GM19240 (cell line): Measurements from ENCODE around the gene CAPN6.

Experiments
- DNase-seq: peaks from one replicate; pipeline ENCODE4 v3.0.0; 2011; ENCODE audit warnings: low spot score; ENCODE audit not compliant: insufficient read length

Gene CAPN6, protein sequence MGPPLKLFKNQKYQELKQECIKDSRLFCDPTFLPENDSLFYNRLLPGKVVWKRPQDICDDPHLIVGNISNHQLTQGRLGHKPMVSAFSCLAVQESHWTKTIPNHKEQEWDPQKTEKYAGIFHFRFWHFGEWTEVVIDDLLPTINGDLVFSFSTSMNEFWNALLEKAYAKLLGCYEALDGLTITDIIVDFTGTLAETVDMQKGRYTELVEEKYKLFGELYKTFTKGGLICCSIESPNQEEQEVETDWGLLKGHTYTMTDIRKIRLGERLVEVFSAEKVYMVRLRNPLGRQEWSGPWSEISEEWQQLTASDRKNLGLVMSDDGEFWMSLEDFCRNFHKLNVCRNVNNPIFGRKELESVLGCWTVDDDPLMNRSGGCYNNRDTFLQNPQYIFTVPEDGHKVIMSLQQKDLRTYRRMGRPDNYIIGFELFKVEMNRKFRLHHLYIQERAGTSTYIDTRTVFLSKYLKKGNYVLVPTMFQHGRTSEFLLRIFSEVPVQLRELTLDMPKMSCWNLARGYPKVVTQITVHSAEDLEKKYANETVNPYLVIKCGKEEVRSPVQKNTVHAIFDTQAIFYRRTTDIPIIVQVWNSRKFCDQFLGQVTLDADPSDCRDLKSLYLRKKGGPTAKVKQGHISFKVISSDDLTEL

DNA sequence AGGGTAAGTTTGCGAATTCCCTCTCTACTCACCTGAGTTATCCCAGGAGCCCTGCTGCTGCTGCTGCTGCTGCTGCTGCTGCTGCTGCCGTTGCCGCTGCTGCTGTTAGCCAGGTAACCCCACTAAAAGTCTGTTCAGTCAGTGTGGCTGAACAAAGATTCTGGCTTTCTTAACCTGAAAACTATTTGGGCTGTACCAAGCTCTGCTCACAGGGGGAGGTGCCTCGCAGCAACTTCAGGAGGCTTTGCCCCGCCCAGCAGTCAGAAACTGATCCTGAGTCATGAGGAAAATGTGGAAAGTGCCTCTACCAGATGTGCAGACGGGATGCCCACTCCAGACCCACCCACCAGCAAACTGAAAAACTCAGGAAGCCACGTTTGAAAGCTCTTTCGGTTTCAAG lies at the start of gene CAPN6:
Gene CAPN6 (minus strand): TSS at position 145 of the 400 bp plus-strand sequence. CDS start 6,547 bp downstream, outside the sequence.
- DNase-seq, result no peak

DNA sequence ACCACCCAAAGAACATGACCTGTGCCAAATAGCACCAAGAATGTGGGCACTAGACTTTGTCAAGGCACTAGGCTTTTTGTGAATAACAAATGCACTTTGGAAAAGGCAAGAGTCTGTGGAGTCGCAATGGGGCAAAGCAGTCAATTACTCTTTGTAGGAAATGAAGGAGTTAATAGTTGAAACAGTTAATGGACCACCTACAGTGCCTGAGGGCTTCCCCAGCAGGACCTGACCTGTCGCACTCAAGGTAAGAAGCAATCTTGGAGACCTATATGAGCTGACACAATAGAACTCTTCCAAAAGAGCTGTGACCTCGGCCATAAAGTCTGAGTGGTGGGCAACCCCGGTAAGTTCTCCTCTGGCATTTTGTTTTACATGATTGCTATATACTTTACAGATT lies 49.2 kb upstream of the CAPN6 start:
- DNase-seq, result no peak

DNA sequence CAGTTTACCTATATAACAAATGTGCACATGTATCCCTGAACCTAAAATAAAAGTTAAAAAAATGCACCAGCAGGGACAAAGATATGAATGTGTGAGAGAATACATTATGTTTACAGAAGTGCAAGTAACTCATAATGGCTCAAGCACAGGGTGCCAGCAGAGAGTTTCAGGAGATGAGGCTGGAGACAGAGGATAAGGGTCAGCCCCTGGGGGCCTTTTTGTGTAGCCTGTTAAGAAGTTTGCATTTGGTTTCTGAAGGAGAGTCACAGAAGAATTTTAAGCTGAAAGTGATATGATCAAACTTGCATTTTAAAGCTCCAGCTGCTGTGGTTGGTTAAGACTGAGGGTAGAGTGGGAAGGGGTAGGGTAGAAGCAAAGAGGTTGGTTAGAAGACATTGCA lies 48.6 kb upstream of the CAPN6 start:
- no peak for DNase-seq

DNA sequence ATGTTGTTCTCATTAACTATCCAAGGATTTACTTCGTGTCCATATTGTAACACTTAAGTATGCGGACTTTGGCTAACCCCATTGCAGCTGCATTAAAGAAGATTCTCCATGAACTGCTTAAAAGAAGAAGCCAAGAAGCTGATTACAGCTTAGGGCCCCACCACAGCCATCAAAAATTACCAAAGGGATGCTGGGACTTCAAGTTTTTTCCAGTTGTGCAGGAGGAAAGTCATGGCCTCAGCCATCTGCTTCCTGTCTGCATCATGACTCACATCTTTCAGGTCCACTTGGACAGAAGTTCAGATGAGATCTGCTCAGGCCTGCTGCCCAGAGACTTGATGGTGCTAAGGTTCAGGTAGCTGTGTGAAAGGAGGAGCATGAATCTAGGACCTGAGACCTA lies 38.8 kb upstream of the CAPN6 start:
- no peak for DNase-seq

DNA sequence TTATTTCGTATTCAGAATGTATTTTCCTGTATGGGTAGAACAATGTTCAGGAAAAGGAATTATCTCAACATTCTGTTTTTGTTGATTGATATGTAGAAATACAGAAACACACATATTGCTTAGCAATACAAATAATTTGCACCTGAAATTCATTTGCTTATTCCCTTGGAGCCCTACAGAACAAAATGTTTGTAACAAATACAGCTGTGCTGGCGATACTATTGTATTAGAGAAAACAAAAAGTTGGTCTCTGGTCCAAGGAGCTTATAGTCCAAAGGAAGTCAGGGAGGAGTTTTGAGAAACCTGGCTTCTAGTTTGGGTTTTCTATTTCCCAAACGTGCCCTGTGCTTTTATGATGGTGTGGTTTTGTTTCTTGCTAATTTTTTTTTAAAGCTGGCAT lies 37.8 kb upstream of the CAPN6 start:
- no peak for DNase-seq

DNA sequence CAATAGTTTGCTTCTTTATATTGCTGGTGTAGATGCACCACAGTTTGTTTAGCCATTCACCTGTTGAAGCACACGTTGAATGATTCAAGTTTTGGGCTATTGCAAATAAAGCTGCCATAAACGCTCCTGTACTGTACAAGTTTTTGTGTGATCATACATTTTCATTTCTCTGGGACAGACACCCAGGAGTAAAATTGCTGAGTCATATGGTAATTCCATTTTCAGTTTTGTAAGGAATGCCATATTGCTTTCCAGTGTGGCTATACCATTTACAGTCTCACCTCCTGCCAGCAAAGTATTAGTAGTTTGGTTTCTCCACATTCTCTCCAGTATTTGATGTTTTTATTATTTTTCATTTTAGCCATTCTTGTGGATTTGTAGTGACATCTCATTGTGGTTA lies 32.0 kb upstream of the CAPN6 start:
- DNase-seq, result no peak

DNA sequence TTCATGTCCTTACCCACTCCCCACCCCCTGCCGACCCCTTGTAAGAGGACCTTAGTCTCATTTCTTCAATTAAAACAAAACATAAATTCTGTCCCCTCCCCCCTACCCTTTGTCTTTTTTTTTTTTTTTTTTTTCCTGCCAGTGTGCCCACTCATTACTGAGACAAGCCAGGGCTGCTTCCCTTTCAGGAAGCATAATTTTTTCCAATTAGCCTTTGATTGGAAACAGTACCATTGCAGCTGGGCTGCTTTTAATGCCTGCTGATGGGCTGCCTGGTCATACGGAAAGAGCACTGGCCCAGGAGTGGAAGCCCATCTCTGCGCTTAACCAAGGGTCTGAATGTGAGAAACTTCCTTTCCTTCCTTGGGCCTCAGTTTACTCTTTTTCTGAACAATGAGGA lies 18.6 kb upstream of the CAPN6 start:
- DNase-seq, result no peak

DNA sequence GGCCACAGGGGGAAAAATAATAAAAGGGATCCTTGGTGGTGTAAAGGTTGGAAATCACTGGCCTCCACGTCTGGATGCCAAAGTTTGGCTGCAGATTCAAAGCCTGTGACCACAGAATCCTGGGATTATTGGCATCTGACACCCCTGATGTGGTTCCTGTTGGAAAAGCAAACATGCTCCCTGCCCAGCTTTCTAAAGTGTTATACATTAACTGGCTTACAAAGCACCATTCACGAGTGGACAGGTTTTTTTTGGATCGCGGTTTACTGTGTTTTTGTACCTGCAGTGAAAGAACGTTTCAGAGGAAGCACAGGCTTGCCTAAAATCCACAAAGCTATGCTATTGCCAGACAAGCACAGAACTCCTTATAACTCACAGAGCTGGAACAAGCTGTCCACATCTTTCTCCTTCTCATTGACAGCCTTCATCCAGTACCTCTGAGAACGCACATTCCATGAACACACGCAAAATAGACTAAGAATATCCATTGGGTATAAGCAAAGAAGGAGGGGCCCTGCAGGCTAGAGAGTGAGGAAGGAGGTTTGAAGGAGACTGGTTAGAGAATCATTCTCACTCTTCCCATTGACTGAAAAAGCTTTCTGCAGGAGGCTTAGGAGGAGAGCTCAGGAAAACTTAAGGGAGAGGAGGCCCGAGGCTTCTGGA lies 14.5 kb upstream of the CAPN6 start:
- DNase-seq, result no peak

DNA sequence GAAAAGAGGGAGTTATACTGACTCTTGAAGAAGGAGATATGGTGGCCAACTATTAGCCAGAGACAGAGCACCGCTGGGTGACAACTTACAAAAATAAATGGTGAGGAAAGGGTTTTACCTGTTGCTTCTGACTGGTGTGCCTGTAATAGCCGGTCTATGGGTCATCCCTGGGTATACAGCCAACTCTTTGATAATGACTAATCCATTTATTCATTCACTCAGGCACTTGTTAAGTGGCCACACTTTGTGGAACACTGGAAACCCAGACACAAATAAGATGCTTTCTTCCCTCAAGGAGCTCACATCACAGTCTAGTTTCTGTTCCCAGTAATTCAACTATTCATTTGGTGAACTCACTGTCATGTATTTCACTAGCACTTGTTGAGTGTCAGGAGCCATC lies 13.2 kb upstream of the CAPN6 start:
- DNase-seq, result no peak

DNA sequence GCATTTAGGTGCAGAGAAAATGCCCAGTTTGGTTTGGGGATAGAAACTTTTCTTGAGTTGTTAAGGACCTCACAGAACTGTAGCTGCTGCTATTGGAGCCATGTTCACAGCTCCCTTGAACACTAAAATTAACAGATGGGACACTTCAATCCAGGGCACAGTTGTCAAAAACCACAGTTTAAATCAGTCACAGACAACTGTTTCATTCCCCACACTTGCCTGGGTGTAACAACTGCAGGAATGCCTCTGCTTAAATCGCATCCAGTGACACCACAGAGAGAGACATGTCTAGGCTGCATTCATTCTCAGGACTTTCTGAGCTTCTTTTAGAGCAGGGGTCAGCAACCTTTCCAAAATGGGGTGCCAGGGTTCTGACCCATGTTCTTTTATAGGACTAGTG lies 12.7 kb upstream of the CAPN6 start:
- DNase-seq, result no peak

DNA sequence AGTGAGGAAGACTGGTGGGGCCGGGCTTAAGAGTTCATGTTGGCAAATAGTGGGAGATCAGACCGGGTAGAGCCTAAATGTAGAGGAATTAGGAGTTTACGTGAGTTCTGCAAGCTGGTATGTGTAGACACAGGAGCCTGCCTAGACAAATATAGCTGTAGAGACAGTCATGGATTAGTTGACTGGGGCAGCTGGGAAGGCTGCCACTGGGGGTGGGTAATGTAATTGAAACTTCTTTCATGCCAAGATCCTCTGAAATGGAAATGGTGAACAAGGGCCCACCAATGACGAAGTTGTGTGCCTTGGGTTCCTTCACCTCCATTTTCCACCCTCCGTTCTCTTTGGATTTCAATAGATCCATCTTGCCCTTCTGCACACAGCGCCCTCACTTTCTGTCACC lies 11.9 kb upstream of the CAPN6 start:
- no peak for DNase-seq

DNA sequence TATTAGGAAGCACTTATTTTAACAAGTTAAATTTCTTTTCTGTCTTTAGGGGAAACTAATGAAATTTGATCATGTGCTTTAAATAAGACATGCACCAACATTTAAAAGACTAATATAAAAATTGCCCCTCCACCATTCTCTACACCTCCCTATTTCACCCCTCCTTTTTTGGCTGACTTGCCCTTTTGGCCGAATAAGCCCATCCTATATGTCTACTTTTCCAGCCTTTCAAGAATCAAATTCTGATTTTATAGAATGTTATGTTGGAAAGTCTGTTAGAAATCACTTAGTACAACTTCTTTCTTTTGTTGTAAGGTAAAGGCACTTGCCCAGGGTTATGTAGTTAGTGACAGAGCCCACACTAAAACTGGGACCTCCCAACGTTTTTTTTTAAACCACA lies 1.8 kb downstream of the CAPN6 start:
- no peak for DNase-seq

DNA sequence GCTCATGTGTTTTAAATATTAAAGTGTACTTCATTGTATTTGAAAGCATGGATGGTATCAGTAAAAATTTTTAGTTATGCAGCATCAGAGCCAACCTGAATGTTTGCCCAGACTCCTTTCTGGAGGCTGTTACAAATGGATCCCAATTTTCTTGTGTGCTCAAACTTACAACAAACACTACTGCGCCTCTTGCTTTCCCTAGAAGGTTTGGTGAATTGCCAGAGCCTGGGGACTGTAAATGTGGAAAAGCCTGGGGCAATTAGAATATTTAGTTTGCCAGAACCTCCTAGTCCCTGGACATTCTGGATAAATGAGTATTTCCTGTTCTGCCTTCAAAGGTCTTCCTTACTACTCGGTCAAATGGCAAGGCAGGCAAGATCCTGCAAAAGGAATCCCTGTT lies 4.8 kb downstream of the CAPN6 start:
- DNase-seq, result no peak

DNA sequence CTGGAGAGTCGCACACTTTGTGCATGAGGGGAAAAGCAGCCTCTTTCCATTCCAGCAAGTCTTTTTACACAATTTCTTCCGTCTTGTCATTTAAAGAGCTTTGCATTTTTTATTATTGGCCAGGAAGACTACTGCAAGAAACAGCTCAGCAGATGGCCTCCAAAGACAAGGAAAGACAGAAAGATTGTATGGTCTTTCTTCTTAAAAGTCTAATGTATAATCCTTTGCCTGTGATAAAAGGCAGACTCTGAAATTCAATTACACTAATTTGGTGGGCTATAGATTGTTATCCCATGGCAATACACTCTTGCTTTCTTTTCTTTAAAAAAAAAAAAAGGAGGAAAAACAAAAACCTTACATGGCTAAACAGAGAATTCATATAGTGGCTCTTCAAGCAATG lies 5.9 kb downstream of the CAPN6 start:
- DNase-seq, result no peak

DNA sequence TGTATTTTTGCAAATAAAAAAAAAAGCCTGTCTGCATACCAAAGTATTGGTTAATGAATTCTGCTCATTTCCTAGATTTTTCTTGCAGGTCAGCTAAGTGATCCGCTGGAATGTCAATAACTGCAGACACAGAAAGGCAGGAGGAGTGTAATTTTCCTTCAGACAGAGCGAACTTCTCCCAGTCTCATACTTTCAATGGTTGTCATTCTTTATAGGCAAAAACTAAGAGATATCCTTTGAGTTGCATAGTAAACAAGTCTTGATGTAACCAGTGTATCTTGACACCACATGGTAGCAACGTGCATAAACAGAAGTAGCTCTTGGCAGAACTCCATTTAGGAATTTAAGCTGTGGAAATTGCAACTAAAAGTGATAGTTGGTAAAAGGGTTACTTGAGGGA lies 8.2 kb downstream of the CAPN6 start:
- no peak for DNase-seq

DNA sequence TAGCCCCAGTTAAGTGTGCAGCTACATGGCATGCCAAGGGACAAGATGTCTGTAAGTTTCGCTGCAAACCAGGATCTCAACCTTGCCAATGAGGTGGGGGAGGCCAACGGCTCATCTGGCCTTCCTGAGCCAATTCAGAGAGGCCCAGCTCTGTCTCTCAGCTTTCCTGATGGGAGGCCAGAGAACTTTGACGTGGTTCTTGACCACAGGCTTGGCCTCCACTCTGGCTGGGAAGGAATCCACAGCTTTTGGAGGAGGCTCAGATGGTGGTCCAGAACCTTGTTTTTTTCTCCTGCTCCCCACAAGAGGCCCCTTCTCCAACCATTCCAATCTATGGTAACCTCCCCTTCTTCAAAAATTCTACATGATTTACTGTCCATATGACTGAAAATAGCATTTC lies 9.8 kb downstream of the CAPN6 start:
- DNase-seq, result no peak

DNA sequence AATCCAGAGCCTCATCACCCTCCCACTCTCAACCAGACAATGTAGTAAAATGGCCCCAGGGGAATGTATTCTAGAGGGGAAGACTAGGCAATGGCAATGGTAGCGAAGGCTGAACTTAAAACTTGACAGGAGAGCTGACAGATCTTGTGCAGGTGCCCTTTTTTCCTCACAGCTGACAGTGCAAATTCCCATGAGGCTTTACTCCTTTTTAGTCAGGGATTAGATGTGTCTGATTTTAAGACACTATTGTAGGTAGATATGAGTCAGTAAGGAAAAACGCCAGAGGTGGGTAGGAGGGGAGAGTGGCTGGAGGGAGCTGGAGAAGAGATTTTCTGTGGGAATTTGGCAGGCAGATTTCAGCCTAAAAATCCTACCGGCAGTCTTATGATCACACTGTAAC lies 10.7 kb downstream of the CAPN6 start:
- DNase-seq, result no peak

DNA sequence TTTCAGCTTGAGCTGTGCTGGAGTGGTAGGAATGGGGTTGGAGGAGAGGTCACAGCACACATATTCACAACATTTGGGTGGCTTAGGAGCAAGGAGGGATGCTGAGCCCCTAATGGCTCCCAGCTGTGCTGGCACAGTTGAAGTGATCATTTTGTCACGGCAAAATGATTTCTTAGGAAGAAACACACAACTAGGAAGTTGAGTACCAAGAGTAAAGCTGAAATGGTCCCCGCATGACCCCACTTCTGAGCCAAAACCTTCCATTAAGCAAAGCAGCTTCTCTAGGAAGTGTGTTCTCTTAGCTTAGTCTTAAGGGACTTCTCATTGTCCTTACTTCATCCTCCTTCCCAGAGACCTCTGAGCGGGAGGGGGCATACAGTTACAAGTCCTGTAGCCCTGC lies 12.6 kb downstream of the CAPN6 start:
- DNase-seq, result no peak

DNA sequence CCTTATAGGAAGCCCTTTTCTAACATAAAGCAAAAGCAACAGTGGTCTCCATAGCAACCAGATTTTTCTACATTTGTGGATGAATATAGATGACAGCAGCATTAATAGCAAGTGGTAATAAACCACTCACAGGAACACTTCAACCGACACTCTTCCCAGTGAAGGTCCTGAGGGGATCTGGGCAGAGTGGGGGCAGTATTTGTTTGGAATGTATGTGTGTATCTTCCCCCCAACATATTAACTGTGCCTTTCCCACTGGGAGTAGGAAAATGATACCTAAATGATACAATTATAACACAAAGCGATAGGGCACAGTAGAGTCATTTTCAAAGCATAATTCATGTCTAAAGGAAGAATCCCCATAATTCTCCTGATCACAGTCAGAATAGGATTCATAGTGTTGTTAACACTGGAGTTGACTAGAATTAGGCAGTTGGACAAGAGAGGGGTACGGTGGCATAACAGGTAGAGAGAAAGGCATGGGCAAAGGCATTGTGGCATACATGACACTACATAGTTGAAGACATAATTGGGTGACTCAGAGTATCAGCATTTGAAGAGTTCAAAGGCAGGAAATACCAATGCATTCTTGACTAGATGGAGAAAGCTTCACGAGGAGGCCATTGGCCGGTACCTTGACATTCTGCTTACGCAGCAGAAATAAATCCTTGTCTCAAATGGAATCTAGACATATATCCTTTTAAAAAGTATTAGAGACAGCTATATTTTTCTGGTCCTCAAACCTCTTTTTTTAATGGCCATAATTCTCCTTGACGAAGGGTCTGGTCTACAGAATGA lies 15.2 kb downstream of the CAPN6 start:
- no peak for DNase-seq

DNA sequence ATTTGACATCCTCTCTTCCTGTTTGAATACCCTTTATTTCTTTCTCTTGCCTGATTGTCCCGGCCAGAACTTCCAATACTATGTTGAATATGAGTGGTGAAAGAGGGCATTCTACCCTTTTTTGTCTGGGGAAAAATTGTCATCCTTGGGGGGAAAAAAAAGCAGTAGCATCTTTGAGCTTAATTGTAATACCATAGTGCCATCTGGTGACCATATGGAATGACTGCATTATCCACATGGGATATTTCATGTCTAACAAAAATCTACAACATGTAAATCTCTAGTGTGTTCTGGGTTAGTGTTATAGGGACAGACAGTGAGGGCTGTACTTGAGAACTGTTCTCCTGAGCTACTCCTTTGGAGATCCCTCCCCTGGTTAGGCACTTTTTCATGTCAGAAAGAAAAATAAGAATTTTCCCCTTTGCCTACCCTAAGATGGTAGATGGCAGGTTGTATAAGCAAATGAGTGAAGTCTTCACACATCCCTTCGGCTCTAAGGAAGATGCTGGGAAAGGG lies 26.0 kb downstream of the CAPN6 start:
- DNase-seq, result no peak

DNA sequence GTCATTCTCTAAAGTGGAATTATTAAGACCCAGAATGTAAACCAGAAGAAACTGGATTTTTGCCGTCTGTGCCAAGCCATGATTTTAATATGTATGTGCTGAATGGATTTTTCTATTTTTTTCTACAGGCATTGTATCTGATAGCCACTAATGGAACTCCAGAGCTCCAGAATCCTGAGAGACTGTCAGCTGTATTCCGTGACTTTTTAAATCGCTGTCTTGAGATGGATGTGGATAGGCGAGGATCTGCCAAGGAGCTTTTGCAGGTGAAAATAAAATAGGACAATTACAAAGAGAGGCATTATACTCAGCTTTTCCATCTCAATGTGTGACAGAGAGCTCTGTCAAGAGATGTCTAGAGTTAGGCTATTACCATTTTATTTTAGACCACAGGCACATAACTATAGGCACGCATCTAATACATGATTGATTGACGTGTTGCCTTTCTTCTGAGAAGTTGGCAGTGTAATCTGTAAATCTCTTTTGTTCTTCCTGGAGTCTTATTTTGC lies 53.9 kb downstream of the CAPN6 start:
- DNase-seq, result no peak
